BLaER1 treated with 17β-estradiol and CSF1 and Interleukin-3, amounts not matched to agents 10 nM and 100 nM (cell line): ENCODE data around the gene PAPSS2.

ENCODE experiments used
- H3K27ac ChIP-seq, 11 experiments: shearing (Covaris generic); formaldehyde crosslinking; 2 replicates each; pipeline ENCODE4 v1.8.1; 2022
- H3K27me3 ChIP-seq, 11 experiments: shearing (Covaris generic); formaldehyde crosslinking; 2 replicates each; pipeline ENCODE4 v1.8.1; 2022
- H3K36me3 ChIP-seq, 11 experiments: shearing (Covaris generic); formaldehyde crosslinking; 2 replicates each; pipeline ENCODE4 v1.8.1; 2022
- H3K4me1 ChIP-seq, 10 experiments: shearing (Covaris generic); formaldehyde crosslinking; 2 replicates each; pipeline ENCODE4 v1.8.1; 2022
- H3K4me2 ChIP-seq, 11 experiments: shearing (Covaris generic); formaldehyde crosslinking; 2 replicates each; pipeline ENCODE4 v1.8.1; 2022
- H3K4me3 ChIP-seq, 10 experiments: shearing (Covaris generic); formaldehyde crosslinking; 2 replicates each; pipeline ENCODE4 v1.8.1; 2022
- H3K9ac ChIP-seq, 11 experiments: shearing (Covaris generic); formaldehyde crosslinking; 2 replicates each; pipeline ENCODE4 v1.8.1; 2022
- H3K9me3 ChIP-seq, 11 experiments: shearing (Covaris generic); formaldehyde crosslinking; replicated peaks in 1 of 11; 2 replicates each; pipeline ENCODE4 v1.8.1; 2022
- H4K20me1 ChIP-seq, 11 experiments: shearing (Covaris generic); formaldehyde crosslinking; 2 replicates each; pipeline ENCODE4 v1.8.1; 2022
- Cebpa-rat ChIP-seq, 11 experiments: shearing (Covaris generic); IDR thresholded peaks; 2 replicates each; pipeline ENCODE4 v1.8.1; 2022

PAPSS2 gene

DNA sequence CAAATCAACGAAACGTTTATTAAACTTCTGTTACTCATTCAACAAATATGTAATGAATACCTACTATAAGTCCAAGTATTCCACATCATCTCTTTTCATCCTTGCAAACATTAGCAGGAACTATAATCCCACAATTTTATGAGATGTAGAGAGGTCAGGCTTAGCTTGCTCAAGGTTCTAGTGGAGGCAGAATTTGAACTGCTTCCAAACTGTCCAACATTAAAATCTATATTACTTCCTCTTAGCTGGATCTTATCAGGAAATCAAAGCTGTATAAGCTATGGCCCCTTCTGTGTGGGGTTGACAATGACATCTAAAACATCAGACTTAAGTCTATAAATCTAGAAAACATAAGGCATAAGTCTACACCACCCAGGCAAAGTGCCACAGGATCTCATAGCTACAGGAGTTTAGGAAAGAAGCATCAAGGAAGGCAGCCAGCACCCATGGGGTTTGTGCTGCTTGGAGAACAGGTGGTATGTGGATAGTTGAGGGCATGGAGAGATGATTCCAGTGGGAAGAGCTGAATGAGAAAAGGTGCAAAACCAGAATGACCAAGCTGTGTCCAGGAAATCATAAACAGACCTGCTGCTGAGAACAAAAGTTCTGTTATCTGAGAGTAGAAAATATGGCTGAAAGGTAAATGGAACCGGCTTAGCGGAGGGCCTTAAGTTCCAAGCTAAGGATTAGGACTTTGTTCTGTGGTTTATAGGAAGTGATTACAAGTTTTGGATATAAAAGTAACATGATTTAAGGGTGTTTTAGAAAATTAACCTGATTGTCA lies 34.5 kb downstream of the PAPSS2 start:
- H3K4me3 ChIP-seq: no peak overlapping the region
- H4K20me1 ChIP-seq: no peaks in the 10 kb centered on the region
- H3K9me3 ChIP-seq: no peaks in the 10 kb centered on the region
- TF ChIP-seq Cebpa-rat (IDR thresholded peaks at IDR 0.05): no peak
- H3K4me2 ChIP-seq: no peak overlapping the region
- H3K9ac ChIP-seq: no peak overlapping the region
- H3K27me3 ChIP-seq: no peaks in the 10 kb centered on the region
- H3K36me3 ChIP-seq: no peaks in the 10 kb centered on the region
- H3K4me1 ChIP-seq: peaks cover 0 to 6% (median 0%) of the 10 kb centered on the region in 10 experiments; a peak in 1 of 20 replicates
- H3K27ac ChIP-seq: no peak overlapping the region

DNA sequence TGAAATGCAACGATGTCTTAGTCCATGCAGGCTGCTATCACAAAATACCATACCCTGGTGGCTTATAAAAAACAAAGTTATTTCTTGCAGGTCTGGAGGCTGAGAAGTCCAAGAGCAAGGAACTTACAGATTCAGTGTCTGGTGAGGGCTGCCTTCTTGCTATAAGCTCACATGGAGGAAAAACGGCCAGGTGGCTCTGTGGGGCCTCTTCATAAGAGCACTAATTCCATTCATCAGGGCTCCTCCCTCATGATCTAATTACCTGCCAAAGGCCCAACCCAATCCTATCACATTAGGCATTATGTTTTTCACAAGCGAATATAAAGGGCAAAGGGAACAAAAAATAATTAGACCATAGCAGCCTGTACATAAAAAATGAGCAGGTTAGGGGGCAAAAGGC lies 35.4 kb downstream of the PAPSS2 start:
- H3K9ac ChIP-seq: no peak overlapping the region
- no peaks in the 10 kb centered on the region for H3K36me3 ChIP-seq
- no peak overlapping the region for H3K4me2 ChIP-seq
- H3K27ac ChIP-seq: no peak overlapping the region
- H3K4me1 ChIP-seq: peaks cover 0 to 6% (median 0%) of the 10 kb centered on the region in 10 experiments; a peak in 1 of 20 replicates
- no peaks in the 10 kb centered on the region for H3K9me3 ChIP-seq
- no peaks in the 10 kb centered on the region for H3K27me3 ChIP-seq
- H3K4me3 ChIP-seq: no peak overlapping the region
- no peaks in the 10 kb centered on the region for H4K20me1 ChIP-seq
- no peak for TF ChIP-seq Cebpa-rat (IDR thresholded peaks at IDR 0.05)

DNA sequence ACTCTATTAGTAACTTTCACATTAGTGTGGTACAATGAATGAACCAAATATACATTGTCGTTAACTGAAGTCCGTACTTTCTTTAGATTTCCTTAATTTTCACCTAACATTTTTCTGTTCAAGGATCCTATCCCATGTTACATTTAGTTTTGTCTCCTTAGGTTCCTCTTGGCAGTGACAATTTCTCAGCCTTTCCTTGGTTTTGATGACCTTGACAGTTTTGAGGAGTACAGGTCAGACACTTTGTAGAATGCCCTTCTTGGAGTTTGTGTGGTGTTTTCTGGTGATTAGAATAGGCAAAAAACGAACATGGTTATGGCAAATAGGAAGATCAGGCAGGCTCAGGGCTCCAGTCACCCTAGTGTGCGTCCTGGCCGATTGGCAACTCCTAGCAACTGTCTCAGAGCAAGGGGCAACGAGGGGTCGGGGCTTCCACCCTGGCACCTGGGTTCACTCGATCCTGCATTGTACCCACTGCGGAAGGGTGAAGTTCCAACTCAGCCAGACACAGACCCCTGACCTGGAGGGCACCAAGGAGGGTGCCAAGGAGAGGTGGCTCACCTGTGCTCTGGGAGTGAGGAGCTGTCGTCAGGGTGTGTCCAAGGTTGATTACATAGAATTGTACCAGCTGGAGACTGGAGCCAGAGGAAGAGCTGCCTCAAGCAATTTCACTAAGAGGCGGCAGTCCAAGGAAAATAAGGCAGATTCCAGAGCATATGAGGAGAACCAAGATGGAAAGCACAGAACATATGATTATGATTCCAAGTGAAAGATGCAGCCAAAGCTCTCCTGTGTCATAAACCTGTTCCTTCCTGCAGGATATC lies 37.5 kb downstream of the PAPSS2 start:
- H3K9me3 ChIP-seq: no peaks in the 10 kb centered on the region
- no peaks in the 10 kb centered on the region for H3K27me3 ChIP-seq
- H4K20me1 ChIP-seq: no peaks in the 10 kb centered on the region
- no peak overlapping the region for H3K9ac ChIP-seq
- H3K4me3 ChIP-seq: no peak overlapping the region
- no peaks in the 10 kb centered on the region for H3K36me3 ChIP-seq
- no peak overlapping the region for H3K27ac ChIP-seq
- no peak for TF ChIP-seq Cebpa-rat (IDR thresholded peaks at IDR 0.05)
- H3K4me2 ChIP-seq: no peak overlapping the region
- H3K4me1 ChIP-seq: no peaks in the 10 kb centered on the region

DNA sequence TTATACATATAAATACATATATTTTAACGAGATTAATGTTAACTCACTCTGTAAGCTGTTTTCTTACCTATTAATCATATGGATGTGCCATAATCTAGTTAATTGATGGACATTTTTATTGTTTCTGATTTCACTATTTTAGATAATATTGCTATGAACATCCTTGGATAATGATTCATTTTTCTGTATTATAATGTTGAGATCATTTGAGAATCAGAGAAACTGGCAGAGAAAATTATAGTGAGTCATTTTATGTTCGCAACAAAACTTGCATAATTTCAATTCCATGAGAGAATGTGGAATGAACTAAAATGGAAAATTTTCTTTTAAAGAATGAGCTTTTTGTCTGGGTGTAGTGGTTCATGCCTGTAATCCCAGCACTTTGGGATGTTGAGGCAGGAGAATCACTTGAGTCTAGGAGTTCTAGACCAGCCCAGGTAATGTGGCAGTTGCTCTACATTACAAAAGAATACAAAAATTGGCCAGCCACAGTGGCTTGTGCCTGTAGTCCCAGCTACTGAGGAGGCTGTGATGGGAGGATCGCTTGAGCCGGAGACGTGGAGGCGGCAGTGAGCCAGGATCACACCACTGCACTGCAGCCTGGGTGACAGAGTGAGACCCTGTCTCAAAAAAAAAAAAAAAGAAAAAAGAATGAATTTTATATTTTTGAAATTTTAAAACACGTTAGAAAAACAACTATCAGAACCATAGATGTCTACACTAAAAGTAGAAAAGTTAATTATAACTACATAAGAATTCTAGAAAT lies 40.5 kb downstream of the PAPSS2 start:
- no peak overlapping the region for H3K9ac ChIP-seq
- no peaks in the 10 kb centered on the region for H3K27me3 ChIP-seq
- H3K4me1 ChIP-seq: no peaks in the 10 kb centered on the region
- no peaks in the 10 kb centered on the region for H4K20me1 ChIP-seq
- no peak overlapping the region for H3K4me3 ChIP-seq
- no peaks in the 10 kb centered on the region for H3K9me3 ChIP-seq
- no peaks in the 10 kb centered on the region for H3K36me3 ChIP-seq
- no peak overlapping the region for H3K27ac ChIP-seq
- no peak overlapping the region for H3K4me2 ChIP-seq
- TF ChIP-seq Cebpa-rat (IDR thresholded peaks at IDR 0.05): no peak

DNA sequence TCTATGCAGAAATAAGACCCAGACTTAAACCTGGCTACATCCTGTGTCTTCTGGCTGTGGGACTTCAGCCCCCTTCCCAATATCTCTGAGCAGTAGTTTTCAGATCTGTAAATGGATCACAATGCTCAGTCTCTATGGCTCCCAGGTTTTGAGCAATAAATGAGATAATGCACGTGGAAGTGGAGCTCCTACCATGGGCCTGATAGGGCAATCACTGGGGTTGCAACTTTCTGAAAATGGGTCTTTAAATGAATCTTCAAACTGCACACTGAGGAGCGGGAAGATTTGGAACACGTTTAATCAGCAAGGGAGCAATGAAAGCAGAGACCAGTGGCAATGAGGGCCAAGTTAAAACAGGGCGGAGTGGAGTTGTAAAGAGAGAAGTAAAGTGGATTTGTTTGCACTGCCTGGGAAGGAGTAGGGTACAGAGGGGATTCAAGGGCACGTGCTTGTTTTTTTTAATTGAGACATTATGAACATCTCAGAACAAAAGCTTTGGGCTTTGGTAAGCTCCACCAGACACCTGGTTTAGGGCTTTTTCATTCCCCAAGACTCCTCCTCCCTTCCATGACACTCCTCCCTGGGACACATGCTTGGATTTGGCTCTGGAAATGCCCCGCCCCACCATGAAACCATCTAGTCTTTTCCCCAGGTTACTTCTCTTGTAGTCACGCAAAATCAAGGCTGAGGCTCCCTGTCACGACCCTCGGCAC lies 42.7 kb downstream of the PAPSS2 start:
- no peak overlapping the region for H3K4me2 ChIP-seq
- no peaks in the 10 kb centered on the region for H3K36me3 ChIP-seq
- no peaks in the 10 kb centered on the region for H3K27me3 ChIP-seq
- no peaks in the 10 kb centered on the region for H3K9me3 ChIP-seq
- no peak overlapping the region for H3K9ac ChIP-seq
- no peak overlapping the region for H3K4me3 ChIP-seq
- H3K4me1 ChIP-seq: no peaks in the 10 kb centered on the region
- no peak overlapping the region for H3K27ac ChIP-seq
- no peaks in the 10 kb centered on the region for H4K20me1 ChIP-seq
- TF ChIP-seq Cebpa-rat (IDR thresholded peaks at IDR 0.05): no peak

DNA sequence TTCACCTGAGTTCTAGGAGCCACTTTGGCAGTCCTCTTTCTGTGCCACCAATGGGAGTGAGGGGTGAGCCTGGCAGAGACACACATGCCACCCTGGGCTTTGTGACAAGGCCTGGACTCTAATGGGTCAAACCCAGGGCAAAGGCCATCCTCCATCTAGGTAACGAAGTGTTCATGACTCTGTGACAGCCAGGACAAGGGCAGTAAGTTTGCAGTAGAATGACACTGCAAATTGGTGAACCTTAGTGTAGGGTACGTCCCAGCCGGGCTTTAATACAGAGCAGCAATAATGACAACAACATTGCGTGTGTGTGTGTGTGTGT lies 43.3 kb downstream of the PAPSS2 start:
- H3K27me3 ChIP-seq: no peaks in the 10 kb centered on the region
- TF ChIP-seq Cebpa-rat (IDR thresholded peaks at IDR 0.05): no peak

DNA sequence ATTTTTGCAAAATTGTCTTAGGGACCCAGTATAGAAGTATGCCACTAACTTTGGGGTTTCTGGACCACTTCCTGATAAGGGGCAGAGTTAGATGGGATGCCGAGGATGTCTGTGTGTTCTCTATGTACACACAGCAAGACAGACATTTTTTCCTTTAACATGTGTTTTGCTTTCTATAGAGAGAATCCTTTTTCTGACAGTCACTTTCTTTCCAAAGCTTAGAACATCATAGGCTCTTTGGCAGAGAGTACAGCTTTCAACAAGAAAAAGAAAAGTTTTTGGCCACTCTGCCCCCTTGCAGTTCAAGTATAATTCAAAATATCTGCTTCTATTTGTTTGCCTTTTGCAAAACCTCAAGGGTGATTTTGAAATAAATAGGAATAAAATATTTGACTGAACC lies 44.1 kb downstream of the PAPSS2 start:
- no peaks in the 10 kb centered on the region for H3K27me3 ChIP-seq
- no peak for TF ChIP-seq Cebpa-rat (IDR thresholded peaks at IDR 0.05)
- H3K9me3 ChIP-seq: no peaks in the 10 kb centered on the region
- H4K20me1 ChIP-seq: no peaks in the 10 kb centered on the region
- no peak overlapping the region for H3K4me2 ChIP-seq
- H3K4me1 ChIP-seq: no peaks in the 10 kb centered on the region
- no peak overlapping the region for H3K4me3 ChIP-seq
- no peak overlapping the region for H3K27ac ChIP-seq
- no peaks in the 10 kb centered on the region for H3K36me3 ChIP-seq
- H3K9ac ChIP-seq: no peak overlapping the region

More for the DNA sequence above, 43.3 kb downstream of the PAPSS2 start:
- Histone ChIP-seq H3K36me3 (no peaks in the 10 kb centered on the region), H3K9me3 (no peaks in the 10 kb centered on the region), H3K4me1 (no peaks in the 10 kb centered on the region), H3K27ac (no peak overlapping the region), H3K4me3 (no peak overlapping the region), H4K20me1 (no peaks in the 10 kb centered on the region), H3K4me2 (no peak overlapping the region), H3K9ac (no peak overlapping the region)

DNA sequence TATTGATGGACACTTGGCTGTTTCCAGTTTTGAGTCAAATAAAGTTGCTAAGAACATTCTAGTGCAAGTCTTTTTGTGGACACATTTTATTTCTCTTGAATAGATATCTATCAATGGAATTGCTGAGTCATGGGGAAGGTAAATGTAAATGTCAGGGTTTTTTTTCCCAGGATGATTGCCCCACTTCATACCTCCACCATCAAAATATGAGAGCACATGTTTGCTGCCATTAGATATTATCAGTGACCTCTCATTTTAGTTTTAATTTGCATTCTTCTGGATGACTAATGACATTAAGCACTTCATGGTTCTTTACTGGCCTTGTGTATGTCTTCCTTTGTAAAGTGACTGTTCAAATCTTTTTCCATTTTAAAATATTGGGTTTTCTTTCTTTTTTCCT lies 45.7 kb downstream of the PAPSS2 start:
- Histone ChIP-seq H3K36me3 (no peaks in the 10 kb centered on the region), H3K4me3 (no peak overlapping the region), H3K9me3 (no peaks in the 10 kb centered on the region), H3K27me3 (no peaks in the 10 kb centered on the region), H3K27ac (no peak overlapping the region), H4K20me1 (no peaks in the 10 kb centered on the region), H3K4me1 (no peaks in the 10 kb centered on the region), H3K4me2 (no peak overlapping the region), H3K9ac (no peak overlapping the region)
- no peak for TF ChIP-seq Cebpa-rat (IDR thresholded peaks at IDR 0.05)

DNA sequence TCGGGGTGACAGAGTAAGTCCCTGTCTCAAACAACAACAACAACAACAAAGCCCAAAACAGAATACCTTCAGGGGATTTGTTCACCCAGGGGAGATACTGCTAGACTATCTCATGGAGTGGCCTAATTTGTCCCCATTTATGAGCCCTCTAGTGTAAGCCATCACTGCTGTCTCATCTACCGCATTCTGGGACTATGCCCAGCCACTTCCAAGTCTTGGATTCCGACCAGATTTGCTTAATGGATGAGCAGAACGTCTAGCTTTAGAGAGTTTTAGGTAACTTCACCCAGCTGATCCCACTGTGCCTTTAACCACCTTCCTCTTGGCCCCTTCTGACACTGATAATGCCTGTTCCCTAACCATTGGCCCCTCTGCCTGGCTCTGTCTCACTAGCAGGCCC lies 47.1 kb downstream of the PAPSS2 start:
- Histone ChIP-seq H3K27ac (no peak overlapping the region), H3K9ac (no peak overlapping the region)

More for the DNA sequence above, 47.1 kb downstream of the PAPSS2 start:
- Histone ChIP-seq H3K27me3 (no peaks in the 10 kb centered on the region), H4K20me1 (no peaks in the 10 kb centered on the region), H3K4me1 (no peaks in the 10 kb centered on the region), H3K4me3 (no peak overlapping the region), H3K9me3 (no peaks in the 10 kb centered on the region), H3K4me2 (no peak overlapping the region), H3K36me3 (no peaks in the 10 kb centered on the region)
- no peak for TF ChIP-seq Cebpa-rat (IDR thresholded peaks at IDR 0.05)
